ENCODE data around the gene ILKAP.

The ILKAP gene

DNA sequence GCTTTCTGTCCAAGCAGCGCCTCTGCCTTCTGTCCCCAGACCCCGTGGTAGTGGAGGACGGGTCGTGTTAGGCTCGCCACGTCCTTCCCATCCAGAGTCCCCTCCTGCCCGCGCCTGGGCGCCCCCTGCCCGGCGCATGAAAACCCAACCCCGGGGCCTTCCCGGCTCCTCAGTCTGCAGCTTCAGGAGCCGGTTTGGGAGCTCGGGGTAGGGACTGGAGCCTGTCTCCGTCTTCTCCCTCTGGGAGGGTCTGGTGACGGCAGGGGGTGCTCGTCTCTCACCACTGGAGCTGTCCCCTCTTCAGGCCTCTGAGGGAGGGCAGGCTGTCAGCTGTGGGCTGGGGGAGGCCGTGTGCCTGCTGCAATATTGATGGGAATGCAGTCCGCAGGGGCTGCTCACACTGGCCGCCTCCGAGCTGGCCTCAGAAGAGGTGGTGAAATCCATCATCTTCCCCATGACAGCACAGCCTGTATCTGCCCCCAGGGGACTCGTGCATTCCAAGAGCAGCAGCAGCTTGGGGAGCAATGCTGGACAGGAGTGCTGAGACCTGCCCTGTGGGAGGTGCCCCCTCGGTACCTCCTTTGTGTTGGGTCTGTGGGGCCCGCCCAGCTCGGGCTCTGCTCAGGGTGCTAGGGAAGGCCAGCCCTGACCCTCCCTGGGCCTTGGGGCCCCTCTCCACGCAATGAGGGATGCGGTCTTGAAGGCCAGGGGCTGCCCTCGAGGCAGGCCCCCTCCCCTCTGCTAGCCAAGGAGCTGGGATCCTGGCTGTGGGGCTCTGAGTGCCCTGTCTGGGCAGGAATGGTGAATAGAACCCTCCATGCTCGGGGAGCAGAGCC lies 82.8 kb downstream of the ILKAP start:
- Histone ChIP-seq H3K9me3 (no peaks in the 10 kb centered on the region), H3K4me1 (ENCODE audit: control insufficient read depth in 1 of 2, insufficient read depth in 1 of 2, low read depth in 1 of 2, low read length in 1 of 2) (no peaks in the 10 kb centered on the region), H3K4me3 (ENCODE audit: low read depth in 1 of 2, low read length in 1 of 2) (no peak overlapping the region), H3K27me3 (peaks cover 35% of the 10 kb centered on the region), H3K36me3 (no peaks in the 10 kb centered on the region), H3K27ac (no peak overlapping the region)
- TF ChIP-seq, protein P1, sequence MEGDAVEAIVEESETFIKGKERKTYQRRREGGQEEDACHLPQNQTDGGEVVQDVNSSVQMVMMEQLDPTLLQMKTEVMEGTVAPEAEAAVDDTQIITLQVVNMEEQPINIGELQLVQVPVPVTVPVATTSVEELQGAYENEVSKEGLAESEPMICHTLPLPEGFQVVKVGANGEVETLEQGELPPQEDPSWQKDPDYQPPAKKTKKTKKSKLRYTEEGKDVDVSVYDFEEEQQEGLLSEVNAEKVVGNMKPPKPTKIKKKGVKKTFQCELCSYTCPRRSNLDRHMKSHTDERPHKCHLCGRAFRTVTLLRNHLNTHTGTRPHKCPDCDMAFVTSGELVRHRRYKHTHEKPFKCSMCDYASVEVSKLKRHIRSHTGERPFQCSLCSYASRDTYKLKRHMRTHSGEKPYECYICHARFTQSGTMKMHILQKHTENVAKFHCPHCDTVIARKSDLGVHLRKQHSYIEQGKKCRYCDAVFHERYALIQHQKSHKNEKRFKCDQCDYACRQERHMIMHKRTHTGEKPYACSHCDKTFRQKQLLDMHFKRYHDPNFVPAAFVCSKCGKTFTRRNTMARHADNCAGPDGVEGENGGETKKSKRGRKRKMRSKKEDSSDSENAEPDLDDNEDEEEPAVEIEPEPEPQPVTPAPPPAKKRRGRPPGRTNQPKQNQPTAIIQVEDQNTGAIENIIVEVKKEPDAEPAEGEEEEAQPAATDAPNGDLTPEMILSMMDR (IDR thresholded peaks at IDR 0.05), result no peak

All from neutrophil (primary cell).